D721Med (cell line): ENCODE measurements around the gene ZNF79.

ENCODE experiments used
- DNase-seq: peaks from one replicate; pipeline ENCODE4 v3.0.0; 2011; ENCODE audit warnings: low spot score; ENCODE audit not compliant: insufficient read length
- FAIRE-seq: peaks from 2 replicates; lab custom pipeline; 2011; peaks lifted over from hg19 to GRCh38; lab: Jason Lieb, UNC
- TF ChIP-seq, protein P1 (sequence below): IDR thresholded peaks from 2 replicates; pipeline ENCODE4 v1.5.1; 2012; ENCODE audit warnings: mild to moderate bottlenecking, control low read depth; ENCODE audit not compliant: insufficient read depth; ENCODE audit errors: missing control alignments

The ZNF79 gene

DNA sequence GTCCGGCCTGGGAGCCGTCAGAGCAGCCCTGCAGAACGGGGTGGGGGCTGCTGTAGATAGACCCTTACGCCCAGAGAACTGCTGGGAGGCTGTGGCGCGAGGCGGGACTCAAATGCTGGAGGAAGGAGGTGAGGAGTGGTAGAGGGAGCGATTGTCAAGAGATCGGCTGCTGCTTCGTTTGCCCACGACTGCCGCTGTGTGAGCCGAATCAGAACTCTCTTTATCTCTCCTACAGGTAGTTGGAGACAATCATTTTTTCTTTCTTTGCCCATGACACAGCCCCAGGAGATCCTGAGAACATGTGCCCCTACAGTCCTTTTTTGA lies 456 bp downstream of the ZNF79 start:
- TF ChIP-seq, protein P1, sequence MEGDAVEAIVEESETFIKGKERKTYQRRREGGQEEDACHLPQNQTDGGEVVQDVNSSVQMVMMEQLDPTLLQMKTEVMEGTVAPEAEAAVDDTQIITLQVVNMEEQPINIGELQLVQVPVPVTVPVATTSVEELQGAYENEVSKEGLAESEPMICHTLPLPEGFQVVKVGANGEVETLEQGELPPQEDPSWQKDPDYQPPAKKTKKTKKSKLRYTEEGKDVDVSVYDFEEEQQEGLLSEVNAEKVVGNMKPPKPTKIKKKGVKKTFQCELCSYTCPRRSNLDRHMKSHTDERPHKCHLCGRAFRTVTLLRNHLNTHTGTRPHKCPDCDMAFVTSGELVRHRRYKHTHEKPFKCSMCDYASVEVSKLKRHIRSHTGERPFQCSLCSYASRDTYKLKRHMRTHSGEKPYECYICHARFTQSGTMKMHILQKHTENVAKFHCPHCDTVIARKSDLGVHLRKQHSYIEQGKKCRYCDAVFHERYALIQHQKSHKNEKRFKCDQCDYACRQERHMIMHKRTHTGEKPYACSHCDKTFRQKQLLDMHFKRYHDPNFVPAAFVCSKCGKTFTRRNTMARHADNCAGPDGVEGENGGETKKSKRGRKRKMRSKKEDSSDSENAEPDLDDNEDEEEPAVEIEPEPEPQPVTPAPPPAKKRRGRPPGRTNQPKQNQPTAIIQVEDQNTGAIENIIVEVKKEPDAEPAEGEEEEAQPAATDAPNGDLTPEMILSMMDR: no peak
- DNase-seq (no peak), FAIRE-seq (no peak)

DNA sequence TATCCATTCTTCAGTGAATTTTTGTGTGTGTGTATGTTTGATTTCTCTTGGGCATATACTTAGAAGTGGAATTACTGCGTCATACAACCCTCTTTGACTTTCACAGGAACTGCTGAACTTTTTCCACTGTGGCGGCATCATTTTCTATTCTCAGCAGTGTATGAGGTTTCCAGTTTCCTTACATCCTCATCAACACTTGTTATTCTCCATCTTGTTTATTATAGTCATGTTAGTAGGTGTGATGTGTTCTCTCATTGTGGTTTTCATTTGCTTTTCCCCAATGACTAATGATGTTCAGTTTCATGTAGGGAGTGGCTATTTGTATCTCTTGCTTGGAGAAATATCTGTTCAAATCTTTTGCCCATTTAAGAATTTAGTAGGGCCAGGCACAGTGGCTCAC lies 2.6 kb downstream of the ZNF79 start:
- DNase-seq: no peak
- FAIRE-seq: no peak
- TF ChIP-seq, protein P1: no peak

DNA sequence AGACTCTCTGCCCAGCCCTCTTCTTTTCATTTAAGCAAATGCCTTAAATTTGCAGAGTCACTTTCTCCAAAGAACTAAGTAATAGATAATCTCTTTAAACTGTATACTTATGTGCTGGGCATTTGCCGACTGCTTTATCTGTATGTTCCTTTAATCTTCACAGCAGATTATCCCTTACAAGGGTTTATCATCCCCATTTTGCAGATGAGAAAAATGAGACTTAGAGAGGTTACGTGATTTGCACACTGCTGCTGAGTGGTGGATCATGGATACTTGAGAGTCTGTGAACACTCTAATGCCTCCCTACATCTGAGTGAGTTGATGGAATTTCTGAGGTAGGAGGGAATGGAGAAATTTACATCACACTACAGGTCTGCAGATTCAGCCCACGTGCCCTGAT lies 4.2 kb downstream of the ZNF79 start:
- TF ChIP-seq, protein P1: no peak
- DNase-seq (no peak), FAIRE-seq (no peak)

DNA sequence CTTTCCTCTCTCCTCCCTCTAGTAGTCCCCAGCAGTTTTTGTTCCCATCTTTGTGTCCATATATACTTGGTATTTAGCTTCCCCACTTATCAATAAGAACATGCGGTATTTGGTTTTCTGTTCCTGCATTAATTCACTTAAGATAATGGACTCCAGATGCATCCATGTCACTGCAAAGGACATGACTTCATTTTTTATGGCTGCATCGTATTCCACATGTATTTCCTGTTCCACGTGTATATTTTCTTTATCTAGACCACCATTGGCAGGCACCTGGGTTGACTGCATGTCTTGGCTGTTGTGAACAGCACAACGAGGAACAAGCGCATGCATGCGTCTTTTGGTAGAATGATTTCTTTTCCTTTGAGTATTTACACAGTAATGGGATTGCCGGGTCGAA lies 6.2 kb downstream of the ZNF79 start:
- TF ChIP-seq, protein P1: no peak
- FAIRE-seq: no peak
- no peak for DNase-seq

DNA sequence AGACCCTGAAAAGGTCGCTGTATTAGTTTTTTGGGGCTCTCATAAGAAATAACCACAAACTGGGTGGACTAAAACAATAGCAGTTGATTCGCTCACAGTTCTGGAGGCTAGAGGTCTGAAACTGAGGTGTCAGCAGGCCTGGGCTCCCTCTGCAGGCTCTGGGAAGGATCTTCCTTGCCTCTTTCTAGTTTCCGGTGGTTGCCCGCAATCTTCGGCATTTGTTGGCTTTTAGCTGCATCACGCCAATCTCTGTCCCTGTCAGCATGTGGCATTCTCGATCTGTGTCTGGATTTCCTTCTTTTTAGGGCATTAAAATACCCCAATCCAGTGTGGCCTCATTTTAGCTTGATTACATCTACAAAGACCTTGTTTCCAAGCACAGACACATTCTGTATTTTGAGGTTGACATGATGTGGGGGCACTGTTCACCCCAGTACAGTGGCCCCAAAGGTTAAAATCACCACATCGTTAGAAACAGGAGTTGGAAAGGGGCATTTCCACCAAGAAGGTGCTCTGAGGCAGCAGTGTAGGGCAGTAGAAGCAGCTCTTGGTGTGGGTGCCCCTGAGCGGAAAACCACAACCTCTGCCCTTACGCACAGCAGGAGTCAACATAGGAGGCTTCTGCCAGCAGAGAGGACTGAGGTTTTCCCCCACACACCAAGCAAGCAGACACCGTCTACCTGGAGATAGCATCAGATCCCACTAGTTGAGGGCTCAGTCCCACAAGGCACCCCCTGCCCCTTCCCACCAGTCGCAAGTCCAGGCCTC lies 13.5 kb downstream of the ZNF79 start:
- no peak for FAIRE-seq
- DNase-seq: no peak
- TF ChIP-seq, protein P1: no peak

DNA sequence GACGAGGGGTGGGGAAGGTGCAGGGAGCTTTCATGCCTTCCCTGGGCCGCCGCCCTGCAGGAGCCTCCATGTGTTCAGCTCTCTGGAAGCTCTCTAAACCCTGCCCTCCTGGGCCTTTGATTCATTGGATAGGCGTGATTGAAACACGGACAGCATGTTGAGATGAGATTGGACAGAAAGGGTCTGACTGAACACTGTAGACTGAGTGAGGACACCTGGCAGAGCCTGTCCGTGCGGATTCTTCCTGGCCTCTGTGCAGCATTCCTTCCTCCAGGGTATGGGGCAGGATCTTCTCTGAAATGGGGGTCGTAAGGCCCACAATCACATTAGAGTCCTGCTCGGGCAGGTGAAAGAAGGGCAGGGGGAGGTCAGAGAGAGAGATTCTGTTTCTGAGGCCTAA lies 14.2 kb downstream of the ZNF79 start:
- TF ChIP-seq, protein P1: no peak
- no peak for FAIRE-seq
- no peak for DNase-seq

DNA sequence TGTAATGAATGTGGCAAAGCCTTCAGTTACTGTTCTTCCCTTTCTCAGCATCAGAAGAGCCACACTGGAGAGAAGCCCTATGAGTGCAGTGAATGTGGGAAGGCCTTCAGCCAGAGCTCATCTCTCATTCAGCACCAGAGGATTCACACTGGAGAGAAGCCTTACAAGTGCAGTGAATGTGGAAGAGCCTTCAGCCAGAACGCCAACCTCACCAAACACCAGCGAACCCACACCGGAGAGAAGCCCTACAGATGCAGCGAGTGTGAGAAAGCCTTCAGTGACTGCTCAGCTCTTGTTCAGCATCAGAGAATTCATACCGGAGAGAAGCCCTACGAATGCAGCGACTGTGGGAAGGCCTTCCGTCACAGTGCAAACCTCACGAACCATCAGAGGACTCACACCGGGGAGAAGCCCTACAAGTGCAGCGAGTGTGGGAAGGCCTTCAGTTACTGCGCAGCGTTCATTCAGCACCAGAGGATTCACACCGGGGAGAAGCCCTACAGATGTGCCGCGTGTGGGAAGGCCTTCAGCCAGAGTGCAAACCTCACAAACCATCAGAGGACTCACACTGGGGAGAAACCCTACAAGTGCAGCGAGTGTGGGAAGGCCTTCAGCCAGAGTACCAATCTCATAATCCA lies 20.2 kb downstream of the ZNF79 start:
- DNase-seq: no peak
- no peak for FAIRE-seq
- TF ChIP-seq, protein P1: no peak
